ELR (cell line): ENCODE measurements around the gene CDKAL1.
A peak's percentile ranks its signal among the peaks of the same experiment; 100 is the strongest.
"Not testable (repeated sequence)": the region's sequence is repeated elsewhere in the genome, so short reads cannot be mapped to it uniquely, and the experiment has no call there.

Experiments
- DNase-seq: peaks from one replicate; pipeline ENCODE4 v3.0.0-alpha.2; 2015; ENCODE audit warnings: low read depth

Gene CDKAL1

GRCh38 chr6:20594299-20594853 is 60.1 kb downstream of the CDKAL1 start:
- DNase-seq: not testable (repeated sequence)

- DNase-seq: no peak
These were observed 65.2 kb downstream of the CDKAL1 start for GRCh38 chr6:20599302-20600051.

GRCh38 chr6:20600831-20601230 is 66.6 kb downstream of the CDKAL1 start:
- no peak for DNase-seq

- DNase-seq: no peak
These were observed 69.9 kb downstream of the CDKAL1 start for GRCh38 chr6:20604159-20604558.

GRCh38 chr6:20605061-20605460 is 70.8 kb downstream of the CDKAL1 start:
- no peak for DNase-seq

- DNase-seq: no peak
These were observed 71.3 kb downstream of the CDKAL1 start for GRCh38 chr6:20605581-20605980.

GRCh38 chr6:20606831-20607230 is 72.6 kb downstream of the CDKAL1 start:
- DNase-seq: no peak

- DNase-seq: no peak
These were observed 74.1 kb downstream of the CDKAL1 start for GRCh38 chr6:20608356-20608755.

GRCh38 chr6:20608905-20609304 is 74.6 kb downstream of the CDKAL1 start:
- DNase-seq: no peak

GRCh38 chr6:20609924-20610323 is 75.7 kb downstream of the CDKAL1 start:
- not testable (repeated sequence) for DNase-seq

GRCh38 chr6:20610636-20611370 is 76.5 kb downstream of the CDKAL1 start:
- no peak for DNase-seq

- DNase-seq: not testable (repeated sequence)
These were observed 83.3 kb downstream of the CDKAL1 start for GRCh38 chr6:20617537-20617936.

- DNase-seq: peak; percentile 49
These were observed 85.8 kb downstream of the CDKAL1 start for GRCh38 chr6:20620043-20620442.

- no peak for DNase-seq
These were observed 89.5 kb downstream of the CDKAL1 start for GRCh38 chr6:20623761-20624160.

- no peak for DNase-seq
These were observed 91.9 kb downstream of the CDKAL1 start for GRCh38 chr6:20626165-20626564.

GRCh38 chr6:20629509-20629908 is 95.3 kb downstream of the CDKAL1 start:
- no peak for DNase-seq

- DNase-seq: no peak
These were observed 95.9 kb downstream of the CDKAL1 start for GRCh38 chr6:20630136-20630535.

GRCh38 chr6:20630617-20631548 is 96.6 kb downstream of the CDKAL1 start:
- DNase-seq: no peak

GRCh38 chr6:20631549-20631924 is 97.3 kb downstream of the CDKAL1 start:
- DNase-seq: peak; percentile 10

GRCh38 chr6:20632696-20633095 is 98.4 kb downstream of the CDKAL1 start:
- no peak for DNase-seq

GRCh38 chr6:20633566-20634340 is 99.5 kb downstream of the CDKAL1 start:
- DNase-seq: no peak
